Measurements from ENCODE around the gene TMEM72. TPM values are rescaled to one million over a fixed set of nuclear protein-coding genes. Genes with fewer than 3 reads are reported as not detected.

Gene TMEM72
- total and polyA plus RNA-seq, 2 of the 13 experiments (the other 11 are each of a cell fraction or from before 2014, with no cell fraction given) = 0.04 TPM; not detected in 1

DNA sequence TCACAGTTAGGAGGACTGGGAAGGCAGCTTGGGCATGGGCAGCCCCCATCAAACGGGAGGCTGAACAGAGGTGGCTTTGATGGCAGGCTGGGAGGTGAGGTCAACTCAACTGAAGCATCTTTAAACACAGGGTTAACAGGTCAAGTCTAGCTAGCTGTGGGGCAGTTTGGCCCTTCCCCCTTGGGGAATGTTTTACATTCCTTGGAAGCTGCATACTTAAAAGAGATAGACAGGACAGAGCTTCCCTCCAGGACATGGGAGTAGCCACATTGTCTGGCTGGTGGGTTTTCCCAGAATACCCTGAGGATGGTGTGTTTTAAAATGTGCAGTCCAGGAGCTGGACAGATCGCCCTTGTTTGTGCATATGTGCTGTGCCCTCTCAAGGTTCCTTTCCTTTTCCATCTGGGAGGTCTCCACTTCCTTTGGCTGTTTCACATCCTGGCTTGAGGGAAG, 41.7 kb downstream of the TMEM72 start (continued):
- TF ChIP-seq ZNF883 (CRISPR knock-in tag; IDR thresholded peaks at IDR 0.05; ENCODE audit: not compliant biosample characterization) (no peak), THYN1 (CRISPR knock-in tag; IDR thresholded peaks at IDR 0.05; ENCODE audit: borderline replicate concordance, low read depth) (no peak), DZIP1 (CRISPR knock-in tag; IDR thresholded peaks at IDR 0.05) (no peak), ISL2 (CRISPR knock-in tag; IDR thresholded peaks at IDR 0.05) (no peak), PHF21A (CRISPR knock-in tag; IDR thresholded peaks at IDR 0.05) (peak; percentile 72; the same call in 1 of the 2 replicates), ZNF333 (CRISPR knock-in tag; IDR thresholded peaks at IDR 0.05; ENCODE audit: borderline replicate concordance) (no peak), ZNF563 (CRISPR knock-in tag; IDR thresholded peaks at IDR 0.05) (no peak), ZNF124 (CRISPR knock-in tag; IDR thresholded peaks at IDR 0.05) (peak; percentile 24; the same call in 1 of the 2 replicates), ZNF264 (CRISPR knock-in tag; IDR thresholded peaks at IDR 0.05) (no peak), ZNF652 (CRISPR knock-in tag; IDR thresholded peaks at IDR 0.05; ENCODE audit: borderline replicate concordance, low read depth) (peak; percentile 72; the same call in 1 of the 2 replicates), RFX5 (IDR thresholded peaks at IDR 0.05; ENCODE audit: low read depth, low read length) (no peak), RELA (CRISPR knock-in tag; IDR thresholded peaks at IDR 0.05) (no peak), DNMT1 (CRISPR knock-in tag; IDR thresholded peaks at IDR 0.05) (no peak), ZKSCAN8 (CRISPR knock-in tag; IDR thresholded peaks at IDR 0.05; ENCODE audit: borderline replicate concordance) (no peak), SP5 (CRISPR knock-in tag; IDR thresholded peaks at IDR 0.05; ENCODE audit: borderline replicate concordance, low read depth) (peak; percentile 44; the same call in 1 of the 2 replicates)
- TF ChIP-seq, protein P1, sequence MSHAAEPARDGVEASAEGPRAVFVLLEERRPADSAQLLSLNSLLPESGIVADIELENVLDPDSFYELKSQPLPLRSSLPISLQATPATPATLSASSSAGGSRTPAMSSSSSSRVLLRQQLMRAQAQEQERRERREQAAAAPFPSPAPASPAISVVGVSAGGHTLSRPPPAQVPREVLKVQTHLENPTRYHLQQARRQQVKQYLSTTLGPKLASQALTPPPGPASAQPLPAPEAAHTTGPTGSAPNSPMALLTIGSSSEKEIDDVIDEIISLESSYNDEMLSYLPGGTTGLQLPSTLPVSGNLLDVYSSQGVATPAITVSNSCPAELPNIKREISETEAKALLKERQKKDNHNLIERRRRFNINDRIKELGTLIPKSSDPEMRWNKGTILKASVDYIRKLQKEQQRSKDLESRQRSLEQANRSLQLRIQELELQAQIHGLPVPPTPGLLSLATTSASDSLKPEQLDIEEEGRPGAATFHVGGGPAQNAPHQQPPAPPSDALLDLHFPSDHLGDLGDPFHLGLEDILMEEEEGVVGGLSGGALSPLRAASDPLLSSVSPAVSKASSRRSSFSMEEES (CRISPR knock-in tag; IDR thresholded peaks at IDR 0.05) = no peak
- TF ChIP-seq, protein P2, sequence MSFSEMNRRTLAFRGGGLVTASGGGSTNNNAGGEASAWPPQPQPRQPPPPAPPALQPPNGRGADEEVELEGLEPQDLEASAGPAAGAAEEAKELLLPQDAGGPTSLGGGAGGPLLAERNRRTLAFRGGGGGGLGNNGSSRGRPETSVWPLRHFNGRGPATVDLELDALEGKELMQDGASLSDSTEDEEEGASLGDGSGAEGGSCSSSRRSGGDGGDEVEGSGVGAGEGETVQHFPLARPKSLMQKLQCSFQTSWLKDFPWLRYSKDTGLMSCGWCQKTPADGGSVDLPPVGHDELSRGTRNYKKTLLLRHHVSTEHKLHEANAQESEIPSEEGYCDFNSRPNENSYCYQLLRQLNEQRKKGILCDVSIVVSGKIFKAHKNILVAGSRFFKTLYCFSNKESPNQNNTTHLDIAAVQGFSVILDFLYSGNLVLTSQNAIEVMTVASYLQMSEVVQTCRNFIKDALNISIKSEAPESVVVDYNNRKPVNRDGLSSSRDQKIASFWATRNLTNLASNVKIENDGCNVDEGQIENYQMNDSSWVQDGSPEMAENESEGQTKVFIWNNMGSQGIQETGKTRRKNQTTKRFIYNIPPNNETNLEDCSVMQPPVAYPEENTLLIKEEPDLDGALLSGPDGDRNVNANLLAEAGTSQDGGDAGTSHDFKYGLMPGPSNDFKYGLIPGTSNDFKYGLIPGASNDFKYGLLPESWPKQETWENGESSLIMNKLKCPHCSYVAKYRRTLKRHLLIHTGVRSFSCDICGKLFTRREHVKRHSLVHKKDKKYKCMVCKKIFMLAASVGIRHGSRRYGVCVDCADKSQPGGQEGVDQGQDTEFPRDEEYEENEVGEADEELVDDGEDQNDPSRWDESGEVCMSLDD (CRISPR knock-in tag; IDR thresholded peaks at IDR 0.05; ENCODE audit: borderline replicate concordance) = no peak
- TF ChIP-seq, protein P3, sequence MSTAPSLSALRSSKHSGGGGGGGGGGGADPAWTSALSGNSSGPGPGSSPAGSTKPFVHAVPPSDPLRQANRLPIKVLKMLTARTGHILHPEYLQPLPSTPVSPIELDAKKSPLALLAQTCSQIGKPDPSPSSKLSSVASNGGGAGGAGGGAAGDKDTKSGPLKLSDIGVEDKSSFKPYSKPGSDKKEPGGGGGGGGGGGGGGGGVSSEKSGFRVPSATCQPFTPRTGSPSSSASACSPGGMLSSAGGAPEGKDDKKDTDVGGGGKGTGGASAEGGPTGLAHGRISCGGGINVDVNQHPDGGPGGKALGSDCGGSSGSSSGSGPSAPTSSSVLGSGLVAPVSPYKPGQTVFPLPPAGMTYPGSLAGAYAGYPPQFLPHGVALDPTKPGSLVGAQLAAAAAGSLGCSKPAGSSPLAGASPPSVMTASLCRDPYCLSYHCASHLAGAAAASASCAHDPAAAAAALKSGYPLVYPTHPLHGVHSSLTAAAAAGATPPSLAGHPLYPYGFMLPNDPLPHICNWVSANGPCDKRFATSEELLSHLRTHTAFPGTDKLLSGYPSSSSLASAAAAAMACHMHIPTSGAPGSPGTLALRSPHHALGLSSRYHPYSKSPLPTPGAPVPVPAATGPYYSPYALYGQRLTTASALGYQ (CRISPR knock-in tag; IDR thresholded peaks at IDR 0.05) = no peak
- TF ChIP-seq, protein P4, sequence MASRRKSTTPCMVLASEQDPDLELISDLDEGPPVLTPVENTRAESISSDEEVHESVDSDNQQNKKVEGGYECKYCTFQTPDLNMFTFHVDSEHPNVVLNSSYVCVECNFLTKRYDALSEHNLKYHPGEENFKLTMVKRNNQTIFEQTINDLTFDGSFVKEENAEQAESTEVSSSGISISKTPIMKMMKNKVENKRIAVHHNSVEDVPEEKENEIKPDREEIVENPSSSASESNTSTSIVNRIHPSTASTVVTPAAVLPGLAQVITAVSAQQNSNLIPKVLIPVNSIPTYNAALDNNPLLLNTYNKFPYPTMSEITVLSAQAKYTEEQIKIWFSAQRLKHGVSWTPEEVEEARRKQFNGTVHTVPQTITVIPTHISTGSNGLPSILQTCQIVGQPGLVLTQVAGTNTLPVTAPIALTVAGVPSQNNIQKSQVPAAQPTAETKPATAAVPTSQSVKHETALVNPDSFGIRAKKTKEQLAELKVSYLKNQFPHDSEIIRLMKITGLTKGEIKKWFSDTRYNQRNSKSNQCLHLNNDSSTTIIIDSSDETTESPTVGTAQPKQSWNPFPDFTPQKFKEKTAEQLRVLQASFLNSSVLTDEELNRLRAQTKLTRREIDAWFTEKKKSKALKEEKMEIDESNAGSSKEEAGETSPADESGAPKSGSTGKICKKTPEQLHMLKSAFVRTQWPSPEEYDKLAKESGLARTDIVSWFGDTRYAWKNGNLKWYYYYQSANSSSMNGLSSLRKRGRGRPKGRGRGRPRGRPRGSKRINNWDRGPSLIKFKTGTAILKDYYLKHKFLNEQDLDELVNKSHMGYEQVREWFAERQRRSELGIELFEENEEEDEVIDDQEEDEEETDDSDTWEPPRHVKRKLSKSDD (CRISPR knock-in tag; IDR thresholded peaks at IDR 0.05; ENCODE audit: low read depth) = no peak
